HepG2 (cell line): ENCODE data around the gene EIF5. TPM values are rescaled to one million over a fixed set of nuclear protein-coding genes. Genes with fewer than 3 reads are reported as not detected.

Source experiments
- ATAC-seq: fragments of 200-7000 bp; cut with Tn5 transposase; 3 replicates; pipeline ENCODE4 v1.9.1; 2020; ENCODE audit warnings: mild to moderate bottlenecking, moderate library complexity
- BruUV-seq: library from RNA; stranded (reverse); fragments of 400-500 nt; replicated peaks from 2 replicates; lab custom pipeline; 2021; lab: Mats Ljungman, UMichigan
- CTCF ChIA-PET: fragments of 300-600 bp; formaldehyde crosslinking; extraction: SDS; loops from one replicate; lab custom pipeline; 2021; ENCODE audit warnings: low total read pairs, inconsistent platforms, low intra/inter-chr PET ratio; lab: Yijun Ruan, JAX
- POLR2A ChIA-PET: fragments of 350-600 bp; sonication (Branson Sonifier 250); formaldehyde crosslinking; loops from one replicate; lab custom pipeline; 2020; ENCODE audit warnings: antibody characterized with exemption, inconsistent platforms; lab: Yijun Ruan, JAX
- DNase-seq: peaks from one replicate; pipeline ENCODE4 v3.0.0-alpha.2; 2015; ENCODE audit warnings: low spot score
- FAIRE-seq: peaks from 3 replicates; lab custom pipeline; 2011; peaks lifted over from hg19 to GRCh38; lab: Jason Lieb, UNC
- H2AFZ ChIP-seq: one replicate; pipeline ENCODE4 v1.6.1; 2011; ENCODE audit warnings: low read length, inconsistent platforms
- H3K27ac ChIP-seq: fragments of 300-600 bp; 3 replicates; pipeline ENCODE4 v1.8.0; 2011; ENCODE audit warnings: mixed run types, mild to moderate bottlenecking, mixed read lengths, low read length, inconsistent platforms; ENCODE audit not compliant: insufficient read depth; ENCODE audit errors: extremely low read length
- H3K27me3 ChIP-seq, 2 experiments: fragments of 200-600 bp in 1 of 2; 2 replicates in 1 of 2; 3 replicates in 1 of 2; pipeline versions ENCODE4 v1.6.0 to v1.8.0; 2011; ENCODE audit warnings: low read length in 2 of 2, mild to moderate bottlenecking in 2 of 2, moderate library complexity in 2 of 2, inconsistent platforms in 1 of 2; ENCODE audit not compliant: insufficient read depth in 2 of 2, control insufficient read depth in 1 of 2
- H3K36me3 ChIP-seq, 2 experiments: fragments of 200-600 bp in 1 of 2; replicated peaks in 1 of 2; 2 replicates in 1 of 2; 3 replicates in 1 of 2; pipeline versions ENCODE4 v1.5.1 to v1.8.0; 2011; ENCODE audit warnings: low read length in 2 of 2, inconsistent platforms in 1 of 2; ENCODE audit not compliant: insufficient read depth in 2 of 2, control insufficient read depth in 1 of 2
- H3K4me1 ChIP-seq: 2 replicates; pipeline ENCODE4 v1.5.1; 2012; ENCODE audit warnings: low read length, inconsistent platforms; ENCODE audit not compliant: insufficient read depth
- H3K4me2 ChIP-seq: 2 replicates; pipeline ENCODE4 v1.6.0; 2011; ENCODE audit warnings: low read depth, low read length, inconsistent platforms
- H3K4me3 ChIP-seq, 3 experiments: fragments of 200-600 bp in 1 of 3; sonication (generic), shearing (Covaris generic) in 1 of 3; replicated peaks in 1 of 3; 2 replicates each; pipeline ENCODE4 v1.5.1; 2011 to 2016; ENCODE audit warnings: low read length in 3 of 3, inconsistent platforms in 2 of 3, low read depth in 2 of 3, mild to moderate bottlenecking in 2 of 3, control low read depth in 1 of 3, mixed read lengths in 1 of 3; ENCODE audit not compliant: insufficient read depth in 1 of 3
- H3K79me2 ChIP-seq: one replicate; pipeline ENCODE4 v1.6.1; 2011; ENCODE audit warnings: low read length, inconsistent platforms; ENCODE audit not compliant: insufficient read depth
- H3K9ac ChIP-seq: 2 replicates; pipeline ENCODE4 v1.6.0; 2011; ENCODE audit warnings: mild to moderate bottlenecking, low read depth, low read length, inconsistent platforms; ENCODE audit not compliant: insufficient read depth
- H3K9me3 ChIP-seq: 2 replicates; pipeline ENCODE4 v1.5.1; 2012; ENCODE audit warnings: mild to moderate bottlenecking, low read length
- H4K20me1 ChIP-seq: 2 replicates; pipeline ENCODE4 v1.6.0; 2011; ENCODE audit warnings: inconsistent platforms, mild to moderate bottlenecking, low read length, moderate library complexity; ENCODE audit not compliant: insufficient read depth
- AHDC1 ChIP-seq: sonication (generic); formaldehyde crosslinking; IDR thresholded peaks from 2 replicates; pipeline ENCODE4 v1.5.1; 2020; ENCODE audit warnings: mild to moderate bottlenecking, missing genetic modification reagents, borderline replicate concordance
- BRCA1 ChIP-seq: sonication (generic); formaldehyde crosslinking; IDR thresholded peaks from 2 replicates; pipeline ENCODE4 v1.4.0; 2020; ENCODE audit warnings: missing genetic modification reagents
- HNRNPL ChIP-seq: fragments of 200-400 bp; formaldehyde crosslinking; IDR thresholded peaks from 2 replicates; pipeline ENCODE4 v1.6.1; 2017; ENCODE audit warnings: mild to moderate bottlenecking, low read depth, low read length
- KAT7 ChIP-seq: IDR thresholded peaks from 2 replicates; pipeline ENCODE4 v1.6.1; 2018; ENCODE audit warnings: borderline replicate concordance, missing compliant biosample characterization
- MZF1 ChIP-seq: sonication (generic); formaldehyde crosslinking; IDR thresholded peaks from 2 replicates; pipeline ENCODE4 v1.8.1; 2023; ENCODE audit warnings: mild to moderate bottlenecking, missing genetic modification reagents, borderline replicate concordance
- SNAI1 ChIP-seq: sonication (generic); formaldehyde crosslinking; IDR thresholded peaks from 2 replicates; pipeline ENCODE4 v1.5.0; 2020; ENCODE audit warnings: mild to moderate bottlenecking, missing genetic modification reagents, borderline replicate concordance
- SP140L ChIP-seq: sonication (generic); formaldehyde crosslinking; IDR thresholded peaks from 2 replicates; pipeline ENCODE4 v1.4.0; 2020; ENCODE audit warnings: missing genetic modification reagents, borderline replicate concordance
- SRY ChIP-seq: sonication (generic); formaldehyde crosslinking; IDR thresholded peaks from 2 replicates; pipeline ENCODE4 v1.8.0; 2022; ENCODE audit warnings: mild to moderate bottlenecking, missing genetic modification reagents
- TBX2 ChIP-seq: sonication (generic); formaldehyde crosslinking; IDR thresholded peaks from 2 replicates; pipeline ENCODE4 v1.5.0; 2020; ENCODE audit warnings: missing genetic modification reagents, mild to moderate bottlenecking, borderline replicate concordance
- XRCC5 ChIP-seq: fragments of 200-400 bp; formaldehyde crosslinking; optimal IDR thresholded peaks from 2 replicates; pipeline ENCODE3; 2017; ENCODE audit warnings: mild to moderate bottlenecking, low read length
- ZNF432 ChIP-seq: sonication (generic); formaldehyde crosslinking; IDR thresholded peaks from 2 replicates; pipeline ENCODE4 v1.5.0; 2020; ENCODE audit warnings: missing genetic modification reagents, mild to moderate bottlenecking, borderline replicate concordance
- ZNF446 ChIP-seq: sonication (generic); formaldehyde crosslinking; IDR thresholded peaks from 2 replicates; pipeline ENCODE4 v1.5.0; 2020; ENCODE audit warnings: mild to moderate bottlenecking, missing genetic modification reagents
- ZNF496 ChIP-seq: sonication (generic); formaldehyde crosslinking; IDR thresholded peaks from 2 replicates; pipeline ENCODE4 v1.8.1; 2023; ENCODE audit warnings: mild to moderate bottlenecking, moderate library complexity, missing genetic modification reagents; ENCODE audit not compliant: insufficient replicate concordance
- ZNF549 ChIP-seq: sonication (generic); formaldehyde crosslinking; IDR thresholded peaks from 2 replicates; pipeline ENCODE4 v1.5.0; 2020; ENCODE audit warnings: missing genetic modification reagents
- WGBS: methylation state at CpG from one replicate; pipeline ENCODE4 v1.1.6; 2017; ENCODE audit warnings: low lambda C conversion rate; 5-methylcytosine and 5-hydroxymethylcytosine counted together
- in situ Hi-C: cut with HindIII; loops from 2 replicates; pipeline ENCODE4 v1.10.0; 2017; ENCODE audit warnings: low pct_unique_long_range_greater_than_20kb; ENCODE audit not compliant: extremely low pct_ligation_motif_present
- intact Hi-C: fragments of 100-400 bp; cut with micrococcal nuclease; formaldehyde crosslinking; loops from one replicate; pipeline ENCODE4 v1.10.0; 2022; ENCODE audit not compliant: unreplicated experiment
- polyA plus RNA-seq, 8 experiments: library from polyadenylated mRNA; depleted of rRNA in 3 of 8; stranded (reverse) in 7 of 8; unstranded in 1 of 8; fragments of >200 nt; fragmentation: Illumina TruSeq in 4 of 8; extraction: Trizol in 4 of 8; gene quantifications; 2 replicates each; pipeline versions ENCODE4 v1.2.1 to v1.2.3, GENCODE V29; 2011 to 2016; ENCODE audit warnings: low read depth in 4 of 8, missing spikeins in 1 of 8, mixed read lengths in 1 of 8; ENCODE audit not compliant: insufficient read depth in 1 of 8
- total RNA-seq, 5 experiments: library from RNA; depleted of rRNA; stranded (reverse); fragments of >200 nt; fragmentation: Illumina TruSeq; extraction: Trizol; gene quantifications; 2 replicates each; pipeline ENCODE4 v1.2.3, GENCODE V29; 2016; ENCODE audit warnings: low read depth in 1 of 5

EIF5 gene
- total and polyA plus RNA-seq, 2 of the 13 experiments (the other 11 are each of a cell fraction or from before 2014, with no cell fraction given): 189 to 281 TPM

DNA sequence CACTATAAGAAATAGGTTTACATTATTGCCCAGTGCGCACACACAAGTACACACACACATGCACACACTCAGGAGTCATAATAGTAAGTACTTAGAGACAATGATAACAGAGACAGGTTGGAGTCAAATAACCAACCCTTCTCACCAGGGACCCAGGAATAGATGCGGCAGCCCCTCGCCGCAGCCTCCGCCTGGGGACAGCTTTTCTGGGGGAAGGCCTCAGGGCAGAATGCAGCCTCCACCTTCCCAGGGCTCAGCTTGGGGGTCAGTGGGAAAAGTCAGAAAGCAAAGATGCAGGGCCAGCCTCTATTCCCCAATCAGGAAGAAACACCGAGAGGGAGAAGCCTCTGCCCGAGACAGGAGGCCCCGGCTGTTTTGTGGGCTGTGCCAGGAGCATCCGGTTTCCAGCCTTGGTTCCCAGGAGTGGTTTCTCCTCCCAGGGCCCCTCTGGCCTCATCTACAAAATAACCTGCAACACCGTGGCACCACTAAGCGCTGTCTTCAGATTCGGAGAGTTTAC lies 23.4 kb upstream of the EIF5 start:
- 48% methylated on average over 12 of the region's 12 CpGs for WGBS
- Histone ChIP-seq H3K9me3 (no peaks in the 10 kb centered on the region), H3K36me3 (no peaks in the 10 kb centered on the region), H3K27ac (no peak overlapping the region), H2AFZ (no peak overlapping the region), H3K27me3 (peaks cover 3 to 26% of the 10 kb centered on the region in 2 experiments; a peak in 4 of 5 replicates), H3K79me2 (no peaks in the 10 kb centered on the region), H3K9ac (no peak overlapping the region), H3K4me1 (peaks cover 26% of the 10 kb centered on the region), H3K4me2 (no peak overlapping the region), H3K4me3 (no peak overlapping the region), H4K20me1 (no peaks in the 10 kb centered on the region)
- ChIA-PET CTCF (no interaction called here), POLR2A (no interaction called here)
- no TSS peak for BruUV-seq
- no peak for FAIRE-seq
- intact Hi-C loops (no loop called here), in situ Hi-C loops (no loop called here)
- no peak for ATAC-seq
- DNase-seq: no peak
- TF ChIP-seq SP140L (CRISPR knock-in tag) (no peak), KAT7 (CRISPR knock-in tag) (no peak), SNAI1 (CRISPR knock-in tag) (no peak), HNRNPL (no peak), ZNF496 (CRISPR knock-in tag) (no peak), ZNF432 (no peak), XRCC5 (no peak), BRCA1 (CRISPR knock-in tag) (no peak), SRY (CRISPR knock-in tag) (no peak), AHDC1 (CRISPR knock-in tag) (no peak), MZF1 (no peak), ZNF549 (CRISPR knock-in tag) (no peak), ZNF446 (CRISPR knock-in tag) (no peak), TBX2 (no peak)
